ENCODE data around the gene CAPN13. TPM values are rescaled to one million over a fixed set of nuclear protein-coding genes. Genes with fewer than 3 reads are reported as not detected.

CAPN13 gene
- total RNA-seq, 3 donors from 2014 or later = 33.8 to 44.6 TPM; not detected in 1

DNA sequence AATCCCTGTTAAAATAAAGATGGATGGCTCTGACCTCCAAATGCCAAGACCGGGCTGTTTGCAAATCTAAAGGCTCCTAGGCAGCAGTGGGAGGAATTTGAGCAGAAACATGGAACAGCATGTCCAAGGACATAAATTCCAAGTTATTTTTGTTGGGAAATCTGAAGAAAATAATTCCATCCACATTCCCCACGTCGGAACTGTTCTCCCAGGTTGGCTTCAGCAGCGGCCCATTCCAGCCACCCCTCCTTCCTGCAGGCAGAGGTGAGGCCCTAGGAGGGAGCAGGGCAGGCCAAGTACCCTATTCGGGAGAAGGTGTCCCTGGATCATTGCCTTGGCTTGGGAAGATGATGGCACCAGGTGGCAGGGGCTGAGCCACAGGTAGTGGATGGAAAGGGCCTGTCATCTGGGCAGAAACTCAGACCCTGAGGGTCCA is 117.1 kb downstream of the CAPN13 start:
- H3K9me3 ChIP-seq = no peaks in the 10 kb centered on the region
- H3K27ac ChIP-seq = peak overlapping the region; percentile 86 to 95
- intact Hi-C loops (cut with DNase I; ENCODE audit: low total_unique reads) = no loop called here
- TF ChIP-seq POLR2A (IDR thresholded peaks at IDR 0.05) = no peak
- peak in 2 of 3 donors; percentile 28 to 50 for TF ChIP-seq POLR2AphosphoS5 (IDR thresholded peaks at IDR 0.05)
- H3K36me3 ChIP-seq = no peaks in the 10 kb centered on the region
- H3K4me3 ChIP-seq = no peak overlapping the region
- no peaks in the 10 kb centered on the region for H3K27me3 ChIP-seq
- peak in 1 of 2 donors; percentile 92 for DNase-seq (ENCODE audit: low spot score in 2 of 2)
- H3K4me1 ChIP-seq = no peaks in the 10 kb centered on the region

DNA sequence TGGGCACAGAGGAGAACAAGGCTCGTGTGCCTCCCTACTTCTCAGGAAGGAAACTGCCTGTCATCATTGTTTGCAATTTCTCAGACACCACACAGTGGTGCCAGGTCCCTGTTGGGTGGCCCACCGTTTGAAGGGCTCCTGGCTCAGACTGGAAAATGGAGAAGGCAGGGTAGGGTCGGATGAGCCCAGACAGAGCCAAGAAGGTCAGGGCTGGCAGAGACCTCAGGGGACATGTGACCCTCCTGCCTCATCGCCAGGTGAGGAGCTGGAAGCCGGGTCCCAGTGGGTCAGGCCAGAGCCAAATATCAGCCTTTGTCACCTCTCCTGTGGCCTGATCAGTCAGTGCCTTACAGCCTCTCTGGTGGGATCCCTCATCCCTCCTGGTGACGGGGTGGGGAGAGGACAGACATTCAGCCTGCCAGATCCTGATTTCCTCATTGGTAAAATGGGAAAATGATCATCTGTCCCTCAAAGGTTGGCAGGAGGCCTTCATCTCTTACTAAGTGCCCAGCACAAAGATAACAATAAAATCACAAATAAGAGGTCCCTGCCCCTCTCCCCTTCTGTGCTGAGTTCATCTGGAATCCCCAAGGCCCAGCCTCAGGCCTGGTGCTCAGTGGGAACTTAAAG is 117.6 kb downstream of the CAPN13 start:
- intact Hi-C loops (cut with DNase I; ENCODE audit: low total_unique reads) = no loop called here
- no peaks in the 10 kb centered on the region for H3K9me3 ChIP-seq
- TF ChIP-seq POLR2A (IDR thresholded peaks at IDR 0.05) = no peak
- TF ChIP-seq, protein P1, sequence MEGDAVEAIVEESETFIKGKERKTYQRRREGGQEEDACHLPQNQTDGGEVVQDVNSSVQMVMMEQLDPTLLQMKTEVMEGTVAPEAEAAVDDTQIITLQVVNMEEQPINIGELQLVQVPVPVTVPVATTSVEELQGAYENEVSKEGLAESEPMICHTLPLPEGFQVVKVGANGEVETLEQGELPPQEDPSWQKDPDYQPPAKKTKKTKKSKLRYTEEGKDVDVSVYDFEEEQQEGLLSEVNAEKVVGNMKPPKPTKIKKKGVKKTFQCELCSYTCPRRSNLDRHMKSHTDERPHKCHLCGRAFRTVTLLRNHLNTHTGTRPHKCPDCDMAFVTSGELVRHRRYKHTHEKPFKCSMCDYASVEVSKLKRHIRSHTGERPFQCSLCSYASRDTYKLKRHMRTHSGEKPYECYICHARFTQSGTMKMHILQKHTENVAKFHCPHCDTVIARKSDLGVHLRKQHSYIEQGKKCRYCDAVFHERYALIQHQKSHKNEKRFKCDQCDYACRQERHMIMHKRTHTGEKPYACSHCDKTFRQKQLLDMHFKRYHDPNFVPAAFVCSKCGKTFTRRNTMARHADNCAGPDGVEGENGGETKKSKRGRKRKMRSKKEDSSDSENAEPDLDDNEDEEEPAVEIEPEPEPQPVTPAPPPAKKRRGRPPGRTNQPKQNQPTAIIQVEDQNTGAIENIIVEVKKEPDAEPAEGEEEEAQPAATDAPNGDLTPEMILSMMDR (IDR thresholded peaks at IDR 0.05) = no peak
- no peak for TF ChIP-seq POLR2AphosphoS5 (IDR thresholded peaks at IDR 0.05)
- H3K27ac ChIP-seq = peak overlapping the region; percentile 86 to 95
- no peaks in the 10 kb centered on the region for H3K4me1 ChIP-seq
- H3K27me3 ChIP-seq = no peaks in the 10 kb centered on the region
- H3K4me3 ChIP-seq = no peak overlapping the region
- no peak for DNase-seq (ENCODE audit: low spot score in 2 of 2)
- H3K36me3 ChIP-seq = no peaks in the 10 kb centered on the region

DNA sequence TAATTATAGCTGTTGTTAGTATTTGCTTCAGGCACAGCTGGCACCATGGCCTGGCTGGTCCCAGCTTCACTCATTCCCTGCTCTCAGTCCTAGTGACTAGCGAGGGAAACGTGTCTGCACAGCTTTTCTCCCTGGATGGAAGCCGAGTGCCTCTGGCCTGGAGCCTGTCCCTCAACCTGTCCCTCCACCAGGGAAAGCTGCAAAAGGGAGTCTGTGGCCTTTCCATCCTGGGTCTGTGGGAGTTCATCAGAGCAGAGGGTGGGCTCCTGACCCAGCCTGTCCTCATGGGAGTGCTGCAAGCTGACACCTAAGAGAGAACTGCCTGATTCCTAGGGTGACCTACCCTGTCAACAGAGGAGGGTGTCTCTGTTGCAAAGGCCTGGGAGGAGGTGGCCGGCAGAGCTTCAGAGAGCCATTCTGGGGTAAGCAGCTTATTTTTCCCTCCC is 118.3 kb downstream of the CAPN13 start:
- H3K27ac ChIP-seq = peak overlapping the region; percentile 86 to 95
- H3K4me3 ChIP-seq = no peak overlapping the region
- TF ChIP-seq POLR2A (IDR thresholded peaks at IDR 0.05) (no peak), POLR2AphosphoS5 (IDR thresholded peaks at IDR 0.05) (no peak)
- TF ChIP-seq, protein P1 (IDR thresholded peaks at IDR 0.05) = no peak
- no peaks in the 10 kb centered on the region for H3K36me3 ChIP-seq
- H3K9me3 ChIP-seq = no peaks in the 10 kb centered on the region
- intact Hi-C loops (cut with DNase I; ENCODE audit: low total_unique reads) = no loop called here
- peak in 1 of 2 donors; percentile 64 for DNase-seq (ENCODE audit: low spot score in 2 of 2)
- no peaks in the 10 kb centered on the region for H3K4me1 ChIP-seq
- no peaks in the 10 kb centered on the region for H3K27me3 ChIP-seq

DNA sequence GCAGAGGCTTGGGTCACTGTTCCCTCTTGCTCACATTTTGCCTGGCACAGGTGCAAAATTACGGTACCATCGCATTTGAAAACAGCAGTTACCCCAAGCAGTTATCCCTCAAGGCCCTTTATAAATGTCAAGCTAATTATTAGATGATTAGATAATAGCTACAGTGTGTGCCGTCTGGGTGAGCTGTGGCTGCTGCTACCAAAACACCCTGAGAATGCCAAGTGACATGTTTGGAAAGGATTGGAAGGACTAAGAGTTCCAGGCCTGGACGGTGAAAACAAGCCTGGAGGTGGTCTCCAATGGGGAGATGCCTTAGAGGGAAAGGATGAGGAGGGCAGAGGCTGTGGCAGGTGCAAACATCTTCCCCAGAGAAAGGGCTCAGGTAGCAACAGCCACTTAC is 120.6 kb downstream of the CAPN13 start:
- Histone ChIP-seq H3K36me3 (no peaks in the 10 kb centered on the region), H3K4me1 (no peaks in the 10 kb centered on the region), H3K9me3 (no peaks in the 10 kb centered on the region), H3K4me3 (no peak overlapping the region), H3K27me3 (no peaks in the 10 kb centered on the region), H3K27ac (peak overlapping the region; percentile 18 to 25)
- DNase-seq (ENCODE audit: low spot score in 2 of 2) = peak in 1 of 2 donors; percentile 64
- intact Hi-C loops (cut with DNase I; ENCODE audit: low total_unique reads) = no loop called here
- TF ChIP-seq POLR2A (IDR thresholded peaks at IDR 0.05) = no peak
- TF ChIP-seq, protein P1 (IDR thresholded peaks at IDR 0.05) = no peak

DNA sequence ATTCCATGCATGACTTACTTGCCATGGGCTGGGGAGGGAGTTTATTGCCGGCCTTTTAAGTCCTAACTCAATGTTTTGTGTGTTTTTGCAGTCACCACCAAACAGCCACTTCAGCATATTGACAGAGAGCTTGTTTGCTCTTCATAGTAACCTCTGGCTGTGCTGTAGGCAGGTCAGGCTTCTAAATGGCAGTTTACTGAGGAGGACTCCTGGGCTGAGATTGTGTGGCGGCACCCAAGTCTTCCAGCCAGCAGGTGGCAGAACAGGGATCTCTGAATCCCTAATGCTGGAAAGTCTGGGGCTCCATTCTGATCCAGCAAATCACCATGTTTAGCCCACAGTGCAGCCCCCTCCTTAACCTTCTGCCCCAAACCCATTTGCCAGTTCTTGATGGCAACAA is 121.2 kb downstream of the CAPN13 start:
- H3K27me3 ChIP-seq = no peaks in the 10 kb centered on the region
- no peak for TF ChIP-seq POLR2A (IDR thresholded peaks at IDR 0.05)
- no peak for TF ChIP-seq POLR2AphosphoS5 (IDR thresholded peaks at IDR 0.05)
- TF ChIP-seq, protein P1 (IDR thresholded peaks at IDR 0.05) = no peak
- H3K4me3 ChIP-seq = no peak overlapping the region
- no peak for DNase-seq (ENCODE audit: low spot score in 2 of 2)
- intact Hi-C loops (cut with DNase I; ENCODE audit: low total_unique reads) = no loop called here
- H3K4me1 ChIP-seq = no peaks in the 10 kb centered on the region
- no peaks in the 10 kb centered on the region for H3K36me3 ChIP-seq
- H3K27ac ChIP-seq = no peak overlapping the region
- no peaks in the 10 kb centered on the region for H3K9me3 ChIP-seq

Data from breast epithelium (tissue), 4 donors.